IMR-90 (cell line): Measurements from ENCODE around the gene CCSER1.

Experiments used
- BHLHE40 ChIP-seq: fragments of 150-350 bp; IDR thresholded peaks from 2 replicates; pipeline ENCODE4 v1.6.1; 2016; ENCODE audit warnings: mild to moderate bottlenecking, low read depth, low read length
- CHD1 ChIP-seq: IDR thresholded peaks from 2 replicates; pipeline ENCODE4 v1.6.1; 2012; ENCODE audit warnings: low read depth, low read length, improper control_type of control experiment
- CTCF ChIP-seq: conservative IDR thresholded peaks from 2 replicates; pipeline ENCODE4 v1.5.1; 2012; ENCODE audit warnings: mild to moderate bottlenecking, low read depth, low read length, improper control_type of control experiment
- MAFK ChIP-seq: IDR thresholded peaks from 2 replicates; pipeline ENCODE4 v1.6.1; 2012; ENCODE audit warnings: low read depth, low read length, improper control_type of control experiment
- POLR2A ChIP-seq: IDR thresholded peaks from 2 replicates; pipeline ENCODE4 v1.6.1; 2012; ENCODE audit warnings: mild to moderate bottlenecking, low read depth, low read length
- RAD21 ChIP-seq: IDR thresholded peaks from 2 replicates; pipeline ENCODE4 v1.6.1; 2012; ENCODE audit warnings: low read length, improper control_type of control experiment
- RFX5 ChIP-seq: IDR thresholded peaks from 2 replicates; pipeline ENCODE4 v1.8.0; 2012; ENCODE audit warnings: low read depth, mild to moderate bottlenecking, low read length, moderate library complexity
- SMC3 ChIP-seq: fragments of 150-350 bp; IDR thresholded peaks from 2 replicates; pipeline ENCODE4 v1.6.1; 2016; ENCODE audit warnings: low read depth, mild to moderate bottlenecking, antibody characterized with exemption, low read length, moderate library complexity

GRCh38 chr4:90715242-90715641, 588.0 kb downstream of the CCSER1 start:
- no peak for TF ChIP-seq CTCF
- TF ChIP-seq MAFK = no peak
- no peak for TF ChIP-seq POLR2A
- no peak for TF ChIP-seq BHLHE40
- no peak for TF ChIP-seq SMC3
- no peak for TF ChIP-seq RFX5
- TF ChIP-seq CHD1 = no peak
- TF ChIP-seq RAD21 = no peak
